Measurements from ENCODE around the gene YY1.
"Not testable (repeated sequence)": the region's sequence is repeated elsewhere in the genome, so short reads cannot be mapped to it uniquely, and the experiment has no call there.

Gene YY1

GRCh38 chr14:100285021-100285912 lies 46.3 kb downstream of the YY1 start:
- peak; percentile 69 for DNase-seq

GRCh38 chr14:100285913-100286400 lies 47.0 kb downstream of the YY1 start:
- DNase-seq = no peak

- no peak for DNase-seq
Measured at GRCh38 chr14:100286484-100287191, 47.7 kb downstream of the YY1 start.

GRCh38 chr14:100287202-100287997 lies 48.5 kb downstream of the YY1 start:
- no peak for DNase-seq

GRCh38 chr14:100287998-100288295 lies 49.0 kb downstream of the YY1 start:
- not testable (repeated sequence) for DNase-seq

- no peak for DNase-seq
Measured at GRCh38 chr14:100288382-100289185, 49.6 kb downstream of the YY1 start.

- DNase-seq = no peak
Measured at GRCh38 chr14:100289916-100290606, 51.1 kb downstream of the YY1 start.

GRCh38 chr14:100290607-100291304 lies 51.8 kb downstream of the YY1 start:
- no peak for DNase-seq

GRCh38 chr14:100291305-100292075 lies 52.5 kb downstream of the YY1 start:
- no peak for DNase-seq

GRCh38 chr14:100292301-100292775 lies 53.4 kb downstream of the YY1 start:
- no peak for DNase-seq

- no peak for DNase-seq
Measured at GRCh38 chr14:100292776-100293461, 54.0 kb downstream of the YY1 start.

GRCh38 chr14:100293497-100294212 lies 54.7 kb downstream of the YY1 start:
- DNase-seq = no peak

- DNase-seq = no peak
Measured at GRCh38 chr14:100294213-100294962, 55.4 kb downstream of the YY1 start.

GRCh38 chr14:100294963-100295330 lies 56.0 kb downstream of the YY1 start:
- DNase-seq = no peak

GRCh38 chr14:100295376-100296105 lies 56.6 kb downstream of the YY1 start:
- DNase-seq = no peak

- DNase-seq = no peak
Measured at GRCh38 chr14:100296106-100296651, 57.2 kb downstream of the YY1 start.

GRCh38 chr14:100296729-100297128 lies 57.8 kb downstream of the YY1 start:
- not testable (repeated sequence) for DNase-seq

All from GDM1 (cell line).